OCI-LY3 (cell line): ENCODE data around the gene TDRKH.

Source experiments
- CTCF ChIP-seq: fragments of 200-600, 300-600 bp; sonication (generic); IDR thresholded peaks from 2 replicates; pipeline ENCODE4 v1.5.1; 2014; ENCODE audit warnings: antibody characterized with exemption, low read length, low read depth
- EZH2phosphoT487 ChIP-seq: fragments of 200-600 bp; shearing (Covaris generic); IDR thresholded peaks from 2 replicates; pipeline ENCODE4 v1.6.1; 2018; ENCODE audit warnings: antibody characterized with exemption, mixed run types, low read depth

- TF ChIP-seq CTCF (no peak), EZH2phosphoT487 (no peak)
These were observed 17.5 kb upstream of the TDRKH start for GRCh38 chr1:151807766-151808165.
